Activated CD4-positive, alpha-beta memory T cell treated with anti-CD3 and anti-CD28 coated beads, Interleukin-2, amount 10 ng/mL, durations not matched to agents 7 days and 5 days (primary cell): ENCODE data around the gene PPP2R5C. TPM values are rescaled to one million over a fixed set of nuclear protein-coding genes. Genes with fewer than 3 reads are reported as not detected.

Source experiments
- CTCF ChIA-PET: fragments of 350-600 bp; sonication (Branson Sonifier 250); formaldehyde crosslinking; loops from one replicate; lab custom pipeline; 2021; ENCODE audit warnings: antibody characterized with exemption, inconsistent platforms; lab: Charles Lee
- POLR2A ChIA-PET: fragments of 350-600 bp; sonication (Branson Sonifier 250); formaldehyde crosslinking; loops from one replicate; lab custom pipeline; 2021; ENCODE audit warnings: antibody characterized with exemption; lab: Charles Lee
- DNase-seq: peaks from one replicate; pipeline ENCODE4 v3.0.0-alpha.2; 2020
- H3K27ac Mint-ChIP-seq: one replicate; pipeline ENCODE4 v1.8.0; 2021; ENCODE audit warnings: mild to moderate bottlenecking, mixed read lengths
- H3K27me3 Mint-ChIP-seq: one replicate; pipeline ENCODE4 v1.8.0; 2021; ENCODE audit warnings: mixed read lengths
- H3K36me3 Mint-ChIP-seq: one replicate; pipeline ENCODE4 v1.8.0; 2021; ENCODE audit warnings: low read depth, mixed read lengths
- H3K4me1 Mint-ChIP-seq: one replicate; pipeline ENCODE4 v1.8.0; 2021; ENCODE audit warnings: mixed read lengths
- H3K4me3 Mint-ChIP-seq: one replicate; pipeline ENCODE4 v1.8.0; 2021; ENCODE audit warnings: mild to moderate bottlenecking, mixed read lengths
- H3K9me3 Mint-ChIP-seq: one replicate; pipeline ENCODE4 v1.8.0; 2021; ENCODE audit warnings: mixed read lengths
- total RNA-seq, 2 experiments: library from RNA; stranded (reverse); gene quantifications; one replicate each; pipeline ENCODE4 v1.2.3, GENCODE V29; 2021

PPP2R5C gene
- total RNA-seq, 2 experiments from 2014 or later = 338 to 348 TPM

DNA sequence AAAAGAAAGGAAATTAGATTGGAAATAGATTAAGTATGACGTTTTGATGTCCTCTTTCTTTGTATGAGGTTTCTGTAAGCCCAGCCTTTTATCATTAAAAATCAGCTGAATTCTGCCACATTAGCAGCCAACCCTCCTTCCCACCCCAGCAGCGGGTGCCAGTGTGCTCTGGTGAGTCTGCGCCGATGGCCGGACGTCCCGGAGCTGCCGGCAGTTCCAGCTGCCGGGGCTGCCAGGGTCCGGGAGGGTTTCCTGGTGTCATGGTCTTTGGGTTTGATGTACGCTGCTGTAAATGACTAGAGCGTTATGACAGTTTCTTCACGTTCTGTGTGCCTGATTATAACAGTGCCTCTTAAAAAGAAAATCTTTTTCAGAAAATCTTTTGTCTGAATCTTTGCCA is 151.3 kb downstream of the PPP2R5C start:
- peaks cover 62% of the 10 kb centered on the region for H3K36me3 Mint-ChIP-seq
- H3K27ac Mint-ChIP-seq = no peak overlapping the region
- no peaks in the 10 kb centered on the region for H3K9me3 Mint-ChIP-seq
- no peaks in the 10 kb centered on the region for H3K27me3 Mint-ChIP-seq
- CTCF ChIA-PET = no interaction called here
- POLR2A ChIA-PET = no interaction called here
- DNase-seq = no peak
- no peaks in the 10 kb centered on the region for H3K4me1 Mint-ChIP-seq
- no peak overlapping the region for H3K4me3 Mint-ChIP-seq

DNA sequence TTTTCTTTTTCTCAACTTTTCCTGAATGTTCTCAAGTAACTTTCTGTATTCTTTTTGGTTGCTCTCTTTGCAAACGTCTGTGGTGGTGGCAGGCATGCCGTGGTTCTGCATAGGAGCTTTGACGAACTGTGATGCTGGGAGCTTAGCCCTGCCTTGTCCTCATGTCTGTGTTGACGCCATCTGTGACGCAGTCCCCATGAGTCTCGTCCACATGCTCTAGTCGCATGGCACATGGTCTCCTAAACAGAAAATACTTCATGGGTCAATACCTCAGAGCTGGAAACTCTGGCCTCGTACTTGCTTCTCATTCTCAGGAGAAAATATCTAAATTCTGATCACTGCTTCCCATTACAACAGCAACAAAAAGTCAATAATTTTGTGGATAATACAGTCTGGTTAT is 152.6 kb downstream of the PPP2R5C start:
- no peak for DNase-seq
- Mint-ChIP-seq H3K36me3 (peaks cover 57% of the 10 kb centered on the region), H3K27ac (no peak overlapping the region), H3K4me3 (no peak overlapping the region), H3K27me3 (no peaks in the 10 kb centered on the region), H3K4me1 (no peaks in the 10 kb centered on the region), H3K9me3 (no peaks in the 10 kb centered on the region)
- ChIA-PET CTCF (no interaction called here), POLR2A (no interaction called here)

DNA sequence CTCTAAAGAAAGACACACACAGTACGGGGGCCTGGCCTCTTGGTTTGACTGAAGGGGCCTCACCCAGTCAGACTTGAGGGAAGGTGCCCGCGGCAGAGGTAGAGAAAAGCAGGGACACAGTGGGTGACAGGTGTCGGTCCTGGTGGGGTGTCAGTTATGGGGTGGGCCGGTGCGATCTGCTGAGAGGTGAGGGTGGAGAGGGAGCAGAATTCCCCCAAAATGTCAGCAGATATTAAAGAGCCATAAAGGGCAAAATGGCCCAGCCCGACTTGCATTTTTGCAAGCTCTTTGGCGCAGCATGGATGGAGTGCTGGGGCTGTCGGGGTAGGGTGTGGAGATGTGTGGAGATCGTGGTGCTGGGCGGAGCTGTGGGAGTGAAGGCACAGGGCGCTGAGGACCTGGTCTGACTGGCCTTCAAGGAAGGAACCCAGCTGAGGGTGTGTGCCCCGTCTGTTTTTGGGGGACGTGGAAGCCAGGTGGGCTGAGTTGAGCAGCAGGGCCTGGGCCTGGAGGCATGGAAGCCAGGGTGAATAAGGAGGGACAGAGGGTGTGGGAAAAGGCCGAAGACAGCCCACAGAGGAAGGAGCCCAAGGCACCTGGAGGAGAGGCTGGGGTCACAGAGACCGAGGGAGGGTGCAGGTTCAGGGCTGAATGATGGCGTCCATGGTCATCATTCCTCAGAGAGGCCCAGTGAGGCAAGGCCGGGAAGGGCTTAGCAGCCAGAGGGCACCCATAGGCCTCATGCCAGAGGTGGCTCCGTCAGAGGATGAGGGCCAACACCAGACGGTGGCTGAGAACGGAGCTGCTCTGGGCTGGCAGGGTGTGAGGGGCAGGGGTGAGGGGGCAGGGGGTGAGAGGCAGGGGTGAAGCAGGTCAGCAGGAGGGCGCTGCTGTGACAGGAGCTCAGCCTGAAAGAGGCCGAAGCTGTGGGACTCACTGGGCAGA is 154.6 kb downstream of the PPP2R5C start:
- no peaks in the 10 kb centered on the region for H3K9me3 Mint-ChIP-seq
- POLR2A ChIA-PET = interaction anchor here (1.0 kb wide), 1 partner anchor 33 kb away, joined by 3 read pairs; no protein-coding TSS in a partner anchor
- peaks cover 58% of the 10 kb centered on the region for H3K36me3 Mint-ChIP-seq
- no peaks in the 10 kb centered on the region for H3K4me1 Mint-ChIP-seq
- no peak overlapping the region for H3K4me3 Mint-ChIP-seq
- CTCF ChIA-PET = no interaction called here
- H3K27ac Mint-ChIP-seq = peak overlapping the region; percentile 45
- no peaks in the 10 kb centered on the region for H3K27me3 Mint-ChIP-seq
- no peak for DNase-seq

DNA sequence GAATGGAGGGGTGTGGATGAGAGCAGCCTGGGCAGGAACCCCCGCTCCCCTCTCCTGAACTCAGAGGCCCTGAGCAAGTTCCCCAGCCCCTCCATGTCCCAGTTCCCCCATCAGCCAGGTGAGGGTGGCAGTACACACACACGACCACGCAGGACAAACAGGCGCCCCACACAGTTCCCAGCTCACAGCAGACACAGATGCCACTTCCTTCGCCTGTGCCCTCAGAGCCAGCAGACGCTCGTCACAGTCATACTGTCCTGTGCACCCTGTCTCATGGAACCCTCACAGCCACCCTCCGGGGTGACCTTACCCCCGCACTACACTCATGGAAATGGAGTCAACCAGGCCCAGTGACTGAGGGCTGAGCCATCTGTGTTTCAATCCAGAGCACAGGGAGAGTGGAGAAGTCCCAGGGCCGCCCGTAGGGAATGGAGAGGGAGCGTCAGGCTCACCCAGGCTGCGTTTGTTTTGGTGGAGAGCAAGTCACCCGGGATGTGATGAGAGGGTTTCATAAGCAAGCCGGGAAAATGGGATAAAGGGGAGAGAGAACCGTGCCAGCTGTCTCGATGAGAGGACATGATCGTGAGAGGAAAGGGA is 155.4 kb downstream of the PPP2R5C start:
- H3K4me1 Mint-ChIP-seq = no peaks in the 10 kb centered on the region
- H3K36me3 Mint-ChIP-seq = peaks cover 62% of the 10 kb centered on the region
- ChIA-PET POLR2A (interaction anchor here (1.0 kb wide), 1 partner anchor 32 kb away, joined by 3 read pairs; no protein-coding TSS in a partner anchor), CTCF (no interaction called here)
- H3K27ac Mint-ChIP-seq = peak overlapping the region; percentile 31
- H3K27me3 Mint-ChIP-seq = no peaks in the 10 kb centered on the region
- no peak for DNase-seq
- H3K4me3 Mint-ChIP-seq = no peak overlapping the region
- no peaks in the 10 kb centered on the region for H3K9me3 Mint-ChIP-seq

DNA sequence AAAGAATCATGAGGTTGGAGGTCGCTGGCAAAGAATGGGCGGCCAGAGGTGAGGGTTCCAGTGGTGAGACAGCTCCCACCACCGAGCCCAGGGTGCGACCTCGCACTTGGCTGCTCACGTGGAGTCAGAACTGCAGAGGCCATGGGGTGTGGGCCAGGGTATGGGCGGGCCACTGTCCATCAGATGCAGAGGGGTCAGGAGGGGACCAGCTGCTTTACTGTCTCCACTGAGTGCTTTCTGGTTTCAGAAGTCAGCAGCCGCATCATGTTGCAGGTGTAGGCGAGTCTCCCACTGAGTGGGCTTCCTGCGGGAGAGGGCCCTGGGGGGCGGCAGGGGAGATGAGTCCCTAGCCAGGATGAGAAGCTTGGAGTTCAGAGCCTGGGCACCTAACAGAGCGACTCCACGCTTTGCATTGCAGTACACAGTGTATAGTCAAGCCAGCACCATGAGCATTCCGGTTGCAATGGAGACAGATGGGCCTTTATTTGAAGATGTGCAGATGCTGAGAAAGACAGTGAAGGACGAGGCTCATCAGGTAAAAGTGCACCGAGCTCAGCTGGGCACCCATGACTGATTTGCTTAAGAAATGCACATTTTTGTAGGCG is 156.0 kb downstream of the PPP2R5C start:
- no peak for DNase-seq
- H3K27ac Mint-ChIP-seq = peak overlapping the region; percentile 31
- no peaks in the 10 kb centered on the region for H3K9me3 Mint-ChIP-seq
- H3K36me3 Mint-ChIP-seq = peaks cover 56% of the 10 kb centered on the region
- H3K4me1 Mint-ChIP-seq = no peaks in the 10 kb centered on the region
- H3K27me3 Mint-ChIP-seq = no peaks in the 10 kb centered on the region
- no peak overlapping the region for H3K4me3 Mint-ChIP-seq
- ChIA-PET POLR2A (no interaction called here), CTCF (interaction anchor here (0.9 kb wide), 1 partner anchor 210 kb away, joined by 3 read pairs; no protein-coding TSS in a partner anchor)

DNA sequence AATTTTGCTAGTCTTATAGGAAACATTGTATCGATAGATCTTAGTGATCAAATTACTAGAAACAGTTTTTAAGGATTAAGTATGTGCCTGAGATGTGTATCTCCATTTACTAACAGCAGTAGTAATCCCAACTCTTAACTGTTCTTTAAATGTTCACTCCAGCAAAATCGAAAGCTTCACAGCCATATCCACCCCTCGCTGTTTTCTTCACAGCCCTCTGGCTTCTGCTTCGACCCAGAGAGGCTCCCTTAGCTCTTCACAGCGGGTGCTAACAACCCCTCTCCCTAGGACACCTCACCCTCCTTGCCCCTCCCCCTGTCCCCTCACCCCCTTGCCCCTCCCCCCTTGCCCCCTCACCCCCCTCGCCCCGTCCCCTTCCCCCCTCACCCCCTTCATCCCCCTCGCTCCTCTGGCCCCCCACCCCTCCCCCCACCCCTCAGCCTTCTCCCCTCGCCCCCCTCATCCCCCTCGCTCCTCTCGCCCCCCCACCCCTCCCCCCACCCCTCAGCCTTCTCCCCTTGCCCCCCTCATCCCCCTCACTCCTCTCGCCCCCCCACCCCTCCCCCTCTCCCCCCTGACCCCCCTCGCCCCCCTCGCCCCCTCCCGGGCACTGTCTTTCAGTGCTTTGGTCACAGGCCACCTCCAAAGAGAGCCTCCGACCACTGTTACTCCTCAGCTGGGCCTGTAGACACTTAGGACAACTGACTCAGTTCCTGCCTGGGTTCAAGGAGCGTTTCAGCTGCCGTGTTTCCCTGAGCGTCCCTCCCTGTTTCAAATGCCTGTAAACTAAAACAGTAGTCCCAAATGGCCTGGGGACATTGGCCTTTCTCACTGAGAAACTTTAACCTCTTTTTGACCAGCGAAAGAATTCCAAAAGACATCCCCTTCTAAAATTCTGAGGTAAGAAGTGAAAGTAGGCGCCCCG is 156.8 kb downstream of the PPP2R5C start:
- no peak for DNase-seq
- peak overlapping the region; percentile 16 for H3K27ac Mint-ChIP-seq
- ChIA-PET CTCF (interaction anchor here (0.9 kb wide), 1 partner anchor 211 kb away, joined by 3 read pairs; no protein-coding TSS in a partner anchor), POLR2A (no interaction called here)
- no peaks in the 10 kb centered on the region for H3K27me3 Mint-ChIP-seq
- H3K4me3 Mint-ChIP-seq = no peak overlapping the region
- H3K9me3 Mint-ChIP-seq = no peaks in the 10 kb centered on the region
- H3K36me3 Mint-ChIP-seq = peaks cover 58% of the 10 kb centered on the region
- H3K4me1 Mint-ChIP-seq = no peaks in the 10 kb centered on the region

DNA sequence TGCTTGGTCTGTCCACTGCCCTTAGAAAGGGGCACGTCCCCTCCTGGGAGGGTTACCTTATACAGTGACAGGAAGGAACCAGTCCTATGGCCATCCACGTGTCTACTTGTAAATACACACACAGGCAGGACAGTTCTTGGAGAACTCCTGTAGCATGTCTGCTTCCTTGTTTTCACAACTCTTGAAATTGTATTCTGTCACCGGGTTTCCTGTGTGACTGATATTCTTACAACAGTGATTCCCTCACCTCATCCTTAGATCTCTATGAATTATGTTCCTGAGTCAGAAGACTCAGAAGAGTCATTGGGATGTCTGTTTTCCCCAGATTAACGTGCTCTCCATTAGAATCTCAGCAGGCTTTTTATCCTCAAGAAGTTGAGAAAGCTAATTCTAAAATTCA is 158.8 kb downstream of the PPP2R5C start:
- H3K4me1 Mint-ChIP-seq = no peaks in the 10 kb centered on the region
- CTCF ChIA-PET = interaction anchor here (1.2 kb wide), 1 partner anchor 150 kb away, joined by 5 read pairs; no protein-coding TSS in a partner anchor

DNA sequence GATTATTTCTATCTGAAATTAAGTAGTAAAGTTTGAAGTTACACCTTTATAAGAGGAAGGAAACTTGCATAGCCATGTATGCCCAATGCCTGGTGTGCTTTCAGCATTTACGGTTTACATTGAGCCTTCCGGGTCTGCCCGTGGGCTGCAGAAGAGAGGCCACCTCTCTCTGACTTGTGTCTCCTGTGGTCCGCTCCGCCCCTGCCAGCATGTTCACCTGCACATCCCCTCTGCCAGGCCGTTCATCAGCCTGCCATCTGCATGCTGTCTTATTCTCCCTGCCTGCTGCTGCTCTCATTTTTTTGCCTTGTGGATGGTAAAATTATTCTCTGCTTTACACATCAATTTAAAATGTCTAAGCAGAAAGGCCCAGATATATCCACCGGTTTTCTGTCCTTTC is 161.4 kb downstream of the PPP2R5C start:
- Mint-ChIP-seq H3K27ac (no peak overlapping the region), H3K27me3 (no peaks in the 10 kb centered on the region), H3K4me3 (no peak overlapping the region), H3K4me1 (no peaks in the 10 kb centered on the region), H3K9me3 (no peaks in the 10 kb centered on the region), H3K36me3 (peaks cover 40% of the 10 kb centered on the region)
- CTCF ChIA-PET = no interaction called here
- no peak for DNase-seq
- POLR2A ChIA-PET = no interaction called here

More for the DNA sequence above, 158.8 kb downstream of the PPP2R5C start:
- POLR2A ChIA-PET = no interaction called here
- Mint-ChIP-seq H3K9me3 (no peaks in the 10 kb centered on the region), H3K27me3 (no peaks in the 10 kb centered on the region), H3K36me3 (peaks cover 49% of the 10 kb centered on the region), H3K27ac (no peak overlapping the region), H3K4me3 (no peak overlapping the region)
- no peak for DNase-seq

DNA sequence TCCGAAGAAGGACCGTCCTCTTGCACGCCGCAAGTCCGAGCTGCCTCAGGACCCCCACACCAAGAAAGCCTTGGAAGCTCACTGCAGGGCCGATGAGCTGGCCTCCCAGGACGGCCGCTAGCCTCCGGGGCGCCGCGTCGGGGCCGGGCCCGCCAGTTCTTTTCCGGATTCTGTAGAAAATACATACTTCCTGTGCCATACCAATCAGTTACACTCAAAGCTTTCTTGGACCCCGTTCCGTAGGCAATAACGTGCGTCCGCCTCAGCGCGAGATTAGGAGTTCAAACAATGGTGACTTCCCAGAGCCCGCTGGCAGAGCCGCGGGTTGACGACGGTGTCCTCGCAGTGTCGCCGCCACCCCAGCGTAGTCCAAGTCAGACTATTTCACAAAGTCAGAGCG is 163.6 kb downstream of the PPP2R5C start:
- no peaks in the 10 kb centered on the region for H3K4me1 Mint-ChIP-seq
- ChIA-PET POLR2A (no interaction called here), CTCF (no interaction called here)
- no peak overlapping the region for H3K27ac Mint-ChIP-seq
- no peak overlapping the region for H3K4me3 Mint-ChIP-seq
- no peak for DNase-seq
- H3K27me3 Mint-ChIP-seq = no peaks in the 10 kb centered on the region
- H3K9me3 Mint-ChIP-seq = no peaks in the 10 kb centered on the region
- H3K36me3 Mint-ChIP-seq = peaks cover 37% of the 10 kb centered on the region

DNA sequence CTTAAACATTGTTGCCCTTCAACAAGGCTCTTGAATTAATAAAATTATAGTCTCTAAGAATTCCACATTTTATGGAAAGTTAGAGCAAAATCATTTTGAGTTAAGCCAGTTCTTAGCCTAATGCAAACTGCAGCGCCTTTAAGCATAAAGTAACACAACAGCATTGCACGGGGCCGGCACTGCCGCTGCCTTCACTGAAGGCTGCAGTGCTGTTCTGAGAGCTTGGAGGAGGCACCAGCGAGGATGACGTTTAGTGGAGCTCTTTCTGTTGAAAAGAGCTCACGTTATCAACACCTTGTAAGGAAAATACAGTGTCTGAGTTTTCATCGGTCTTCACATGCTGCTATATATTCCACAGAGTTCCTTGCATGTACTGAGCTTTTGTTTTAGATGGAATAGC is 164.6 kb downstream of the PPP2R5C start:
- Mint-ChIP-seq H3K36me3 (peaks cover 30% of the 10 kb centered on the region), H3K4me3 (no peak overlapping the region), H3K27ac (no peak overlapping the region), H3K27me3 (no peaks in the 10 kb centered on the region), H3K4me1 (no peaks in the 10 kb centered on the region), H3K9me3 (no peaks in the 10 kb centered on the region)
- POLR2A ChIA-PET = no interaction called here
- DNase-seq = no peak
- CTCF ChIA-PET = no interaction called here

DNA sequence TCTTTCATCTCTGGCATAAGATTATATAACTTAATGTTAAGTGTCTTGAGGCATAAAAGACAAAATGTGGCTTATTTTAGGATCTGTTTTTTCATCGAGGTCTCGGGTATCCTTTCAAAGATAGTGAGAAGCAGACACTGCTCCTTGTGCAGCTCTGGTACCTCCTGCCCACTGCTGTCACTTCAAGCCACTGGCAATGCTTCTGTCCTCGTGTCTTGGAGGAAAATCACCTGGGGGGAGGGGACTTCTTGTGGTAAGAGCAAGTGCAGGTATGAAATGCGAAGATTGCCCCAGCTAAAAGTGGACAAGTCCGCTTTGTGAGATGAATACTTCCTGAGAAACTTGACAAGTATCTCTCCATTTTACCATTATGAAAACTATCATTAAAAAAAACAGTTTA is 165.1 kb downstream of the PPP2R5C start:
- H3K36me3 Mint-ChIP-seq = peaks cover 26% of the 10 kb centered on the region
- DNase-seq = no peak
- no peaks in the 10 kb centered on the region for H3K4me1 Mint-ChIP-seq
- H3K27me3 Mint-ChIP-seq = no peaks in the 10 kb centered on the region
- POLR2A ChIA-PET = no interaction called here
- CTCF ChIA-PET = no interaction called here
- no peaks in the 10 kb centered on the region for H3K9me3 Mint-ChIP-seq
- no peak overlapping the region for H3K27ac Mint-ChIP-seq
- H3K4me3 Mint-ChIP-seq = no peak overlapping the region

DNA sequence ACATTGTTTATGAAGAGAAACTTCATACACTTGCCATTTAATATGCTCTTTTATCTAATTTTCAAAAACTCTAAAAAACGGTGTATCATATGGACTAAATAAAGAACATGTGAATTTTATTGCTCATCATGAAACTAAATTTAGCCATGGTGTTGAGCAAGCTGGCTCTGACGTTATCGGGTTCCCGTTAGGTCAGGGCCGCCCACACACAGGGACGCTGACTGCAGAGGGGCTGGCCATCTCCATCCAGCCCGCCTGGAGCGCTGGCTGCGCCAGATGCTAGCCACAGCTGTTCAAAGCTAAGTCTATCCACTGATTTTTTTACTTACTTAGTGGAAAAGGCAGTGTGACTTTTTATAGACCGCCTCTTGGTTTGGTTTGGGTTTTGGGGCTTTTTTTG is 166.3 kb downstream of the PPP2R5C start:
- CTCF ChIA-PET = no interaction called here
- no peaks in the 10 kb centered on the region for H3K9me3 Mint-ChIP-seq
- no peak for DNase-seq

More for the DNA sequence above, 166.3 kb downstream of the PPP2R5C start:
- Mint-ChIP-seq H3K36me3 (peaks cover 21% of the 10 kb centered on the region), H3K4me3 (no peak overlapping the region), H3K4me1 (no peaks in the 10 kb centered on the region), H3K27ac (no peak overlapping the region), H3K27me3 (no peaks in the 10 kb centered on the region)
- POLR2A ChIA-PET = no interaction called here
